HepG2 (cell line): ENCODE data around the gene SLAMF8. TPM values are rescaled to one million over a fixed set of nuclear protein-coding genes. Genes with fewer than 3 reads are reported as not detected.

ENCODE experiments used
- ATAC-seq: fragments of 200-7000 bp; cut with Tn5 transposase; 3 replicates; pipeline ENCODE4 v1.9.1; 2020; ENCODE audit warnings: mild to moderate bottlenecking, moderate library complexity
- BruUV-seq: library from RNA; stranded (reverse); fragments of 400-500 nt; replicated peaks from 2 replicates; lab custom pipeline; 2021; lab: Mats Ljungman, UMichigan
- CTCF ChIA-PET: fragments of 300-600 bp; formaldehyde crosslinking; extraction: SDS; loops from one replicate; lab custom pipeline; 2021; ENCODE audit warnings: low total read pairs, inconsistent platforms, low intra/inter-chr PET ratio; lab: Yijun Ruan, JAX
- POLR2A ChIA-PET: fragments of 350-600 bp; sonication (Branson Sonifier 250); formaldehyde crosslinking; loops from one replicate; lab custom pipeline; 2020; ENCODE audit warnings: antibody characterized with exemption, inconsistent platforms; lab: Yijun Ruan, JAX
- DNase-seq: peaks from one replicate; pipeline ENCODE4 v3.0.0-alpha.2; 2015; ENCODE audit warnings: low spot score
- FAIRE-seq: peaks from 3 replicates; lab custom pipeline; 2011; peaks lifted over from hg19 to GRCh38; lab: Jason Lieb, UNC
- H2AFZ ChIP-seq: one replicate; pipeline ENCODE4 v1.6.1; 2011; ENCODE audit warnings: low read length, inconsistent platforms
- H3K27ac ChIP-seq: fragments of 300-600 bp; 3 replicates; pipeline ENCODE4 v1.8.0; 2011; ENCODE audit warnings: mixed run types, mild to moderate bottlenecking, mixed read lengths, low read length, inconsistent platforms; ENCODE audit not compliant: insufficient read depth; ENCODE audit errors: extremely low read length
- H3K27me3 ChIP-seq, 2 experiments: fragments of 200-600 bp in 1 of 2; 2 replicates in 1 of 2; 3 replicates in 1 of 2; pipeline versions ENCODE4 v1.6.0 to v1.8.0; 2011; ENCODE audit warnings: low read length in 2 of 2, mild to moderate bottlenecking in 2 of 2, moderate library complexity in 2 of 2, inconsistent platforms in 1 of 2; ENCODE audit not compliant: insufficient read depth in 2 of 2, control insufficient read depth in 1 of 2
- H3K36me3 ChIP-seq, 2 experiments: fragments of 200-600 bp in 1 of 2; replicated peaks in 1 of 2; 2 replicates in 1 of 2; 3 replicates in 1 of 2; pipeline versions ENCODE4 v1.5.1 to v1.8.0; 2011; ENCODE audit warnings: low read length in 2 of 2, inconsistent platforms in 1 of 2; ENCODE audit not compliant: insufficient read depth in 2 of 2, control insufficient read depth in 1 of 2
- H3K4me1 ChIP-seq: 2 replicates; pipeline ENCODE4 v1.5.1; 2012; ENCODE audit warnings: low read length, inconsistent platforms; ENCODE audit not compliant: insufficient read depth
- H3K4me2 ChIP-seq: 2 replicates; pipeline ENCODE4 v1.6.0; 2011; ENCODE audit warnings: low read depth, low read length, inconsistent platforms
- H3K4me3 ChIP-seq, 3 experiments: fragments of 200-600 bp in 1 of 3; sonication (generic), shearing (Covaris generic) in 1 of 3; replicated peaks in 1 of 3; 2 replicates each; pipeline ENCODE4 v1.5.1; 2011 to 2016; ENCODE audit warnings: low read length in 3 of 3, inconsistent platforms in 2 of 3, low read depth in 2 of 3, mild to moderate bottlenecking in 2 of 3, control low read depth in 1 of 3, mixed read lengths in 1 of 3; ENCODE audit not compliant: insufficient read depth in 1 of 3
- H3K79me2 ChIP-seq: one replicate; pipeline ENCODE4 v1.6.1; 2011; ENCODE audit warnings: low read length, inconsistent platforms; ENCODE audit not compliant: insufficient read depth
- H3K9ac ChIP-seq: 2 replicates; pipeline ENCODE4 v1.6.0; 2011; ENCODE audit warnings: mild to moderate bottlenecking, low read depth, low read length, inconsistent platforms; ENCODE audit not compliant: insufficient read depth
- H3K9me3 ChIP-seq: 2 replicates; pipeline ENCODE4 v1.5.1; 2012; ENCODE audit warnings: mild to moderate bottlenecking, low read length
- H4K20me1 ChIP-seq: 2 replicates; pipeline ENCODE4 v1.6.0; 2011; ENCODE audit warnings: inconsistent platforms, mild to moderate bottlenecking, low read length, moderate library complexity; ENCODE audit not compliant: insufficient read depth
- EP300 ChIP-seq, 3 experiments: sonication (generic) in 1 of 3; formaldehyde crosslinking in 1 of 3; IDR thresholded peaks; 2 replicates each; pipeline versions ENCODE4 v1.5.1 to v1.6.1; 2011 to 2020; ENCODE audit warnings: low read depth in 2 of 3, low read length in 2 of 3, borderline replicate concordance in 1 of 3, improper control_type of control experiment in 1 of 3, mild to moderate bottlenecking in 1 of 3, missing genetic modification reagents in 1 of 3, moderate library complexity in 1 of 3
- HNF1B ChIP-seq: sonication (generic); formaldehyde crosslinking; IDR thresholded peaks from 2 replicates; pipeline ENCODE4 v1.5.1; 2020; ENCODE audit warnings: mild to moderate bottlenecking, moderate library complexity, missing genetic modification reagents
- KLF16 ChIP-seq, 2 experiments: sonication (generic) in 1 of 2; formaldehyde crosslinking in 1 of 2; IDR thresholded peaks; 2 replicates each; pipeline versions ENCODE4 v1.6.1 to v1.8.0; 2016 to 2023; ENCODE audit warnings: missing genetic modification reagents in 2 of 2, missing compliant biosample characterization in 1 of 2
- RBM22 ChIP-seq: fragments of 200-400 bp; formaldehyde crosslinking; optimal IDR thresholded peaks from 2 replicates; pipeline ENCODE3; 2017; ENCODE audit warnings: mild to moderate bottlenecking, low read length, moderate library complexity
- SRSF1 ChIP-seq: fragments of 200-400 bp; formaldehyde crosslinking; optimal IDR thresholded peaks from 2 replicates; pipeline ENCODE3; 2017; ENCODE audit warnings: mild to moderate bottlenecking, low read depth, low read length, moderate library complexity
- ZMYM4 ChIP-seq: sonication (generic); formaldehyde crosslinking; IDR thresholded peaks from 2 replicates; pipeline ENCODE4 v1.8.1; 2023; ENCODE audit warnings: mild to moderate bottlenecking, missing genetic modification reagents
- ZNF225 ChIP-seq: sonication (generic); formaldehyde crosslinking; IDR thresholded peaks from 2 replicates; pipeline ENCODE4 v1.4.0; 2020; ENCODE audit warnings: mild to moderate bottlenecking, missing genetic modification reagents
- ZNF234 ChIP-seq: sonication (generic); formaldehyde crosslinking; conservative IDR thresholded peaks from 2 replicates; pipeline ENCODE4 v1.5.1; 2020; ENCODE audit warnings: mild to moderate bottlenecking, missing genetic modification reagents
- WGBS: methylation state at CpG from one replicate; pipeline ENCODE4 v1.1.6; 2017; ENCODE audit warnings: low lambda C conversion rate; 5-methylcytosine and 5-hydroxymethylcytosine counted together
- in situ Hi-C: cut with HindIII; loops from 2 replicates; pipeline ENCODE4 v1.10.0; 2017; ENCODE audit warnings: low pct_unique_long_range_greater_than_20kb; ENCODE audit not compliant: extremely low pct_ligation_motif_present
- intact Hi-C: fragments of 100-400 bp; cut with micrococcal nuclease; formaldehyde crosslinking; loops from one replicate; pipeline ENCODE4 v1.10.0; 2022; ENCODE audit not compliant: unreplicated experiment
- polyA plus RNA-seq, 8 experiments: library from polyadenylated mRNA; depleted of rRNA in 3 of 8; stranded (reverse) in 7 of 8; unstranded in 1 of 8; fragments of >200 nt; fragmentation: Illumina TruSeq in 4 of 8; extraction: Trizol in 4 of 8; gene quantifications; 2 replicates each; pipeline versions ENCODE4 v1.2.1 to v1.2.3, GENCODE V29; 2011 to 2016; ENCODE audit warnings: low read depth in 4 of 8, missing spikeins in 1 of 8, mixed read lengths in 1 of 8; ENCODE audit not compliant: insufficient read depth in 1 of 8
- total RNA-seq, 5 experiments: library from RNA; depleted of rRNA; stranded (reverse); fragments of >200 nt; fragmentation: Illumina TruSeq; extraction: Trizol; gene quantifications; 2 replicates each; pipeline ENCODE4 v1.2.3, GENCODE V29; 2016; ENCODE audit warnings: low read depth in 1 of 5

SLAMF8 gene
- total and polyA plus RNA-seq, 2 of the 13 experiments (the other 11 are each of a cell fraction or from before 2014, with no cell fraction given), result not detected

- Histone ChIP-seq H4K20me1 (no peaks in the 10 kb centered on the region), H3K4me2 (no peak overlapping the region), H3K79me2 (no peaks in the 10 kb centered on the region), H3K4me1 (no peaks in the 10 kb centered on the region), H3K27ac (no peak overlapping the region), H3K4me3 (no peak overlapping the region), H3K27me3 (peaks cover 7 to 31% of the 10 kb centered on the region in 2 experiments; a peak in 3 of 5 replicates), H3K36me3 (no peaks in the 10 kb centered on the region), H3K9ac (no peak overlapping the region), H2AFZ (no peak overlapping the region), H3K9me3 (no peaks in the 10 kb centered on the region)
- ChIA-PET CTCF (no interaction called here), POLR2A (no interaction called here)
- intact Hi-C loops, result no loop called here
- FAIRE-seq (no peak), ATAC-seq (no peak), DNase-seq (no peak)
- no TSS peak for BruUV-seq
- WGBS, result no CpG with 5 or more reads among the region's 3 CpGs
- in situ Hi-C loops, result no loop called here
- TF ChIP-seq EP300 (IDR thresholded peaks at IDR 0.05; ENCODE audit: low read depth in 2 of 2, low read length in 2 of 2), result no peak
- TF ChIP-seq EP300 (CRISPR knock-in tag; IDR thresholded peaks at IDR 0.05; ENCODE audit: borderline replicate concordance), result no peak
- no peak for TF ChIP-seq RBM22
- no peak for TF ChIP-seq HNF1B (CRISPR knock-in tag)
- TF ChIP-seq SRSF1, result no peak
- no peak for TF ChIP-seq ZNF234
- no peak for TF ChIP-seq KLF16 (CRISPR knock-in tag; IDR thresholded peaks at IDR 0.05)
- TF ChIP-seq ZNF225 (CRISPR knock-in tag), result no peak
- TF ChIP-seq ZMYM4 (CRISPR knock-in tag), result no peak
These were observed 33.8 kb downstream of the SLAMF8 start for GRCh38 chr1:159860456-159860855.
